ENCODE measurements around the gene SMIM13. TPM values are rescaled to one million over a fixed set of nuclear protein-coding genes. Genes with fewer than 3 reads are reported as not detected.

The SMIM13 gene
- total and polyA plus RNA-seq, 4 donors = 2.9 to 14.7 (median 5.7) TPM

DNA sequence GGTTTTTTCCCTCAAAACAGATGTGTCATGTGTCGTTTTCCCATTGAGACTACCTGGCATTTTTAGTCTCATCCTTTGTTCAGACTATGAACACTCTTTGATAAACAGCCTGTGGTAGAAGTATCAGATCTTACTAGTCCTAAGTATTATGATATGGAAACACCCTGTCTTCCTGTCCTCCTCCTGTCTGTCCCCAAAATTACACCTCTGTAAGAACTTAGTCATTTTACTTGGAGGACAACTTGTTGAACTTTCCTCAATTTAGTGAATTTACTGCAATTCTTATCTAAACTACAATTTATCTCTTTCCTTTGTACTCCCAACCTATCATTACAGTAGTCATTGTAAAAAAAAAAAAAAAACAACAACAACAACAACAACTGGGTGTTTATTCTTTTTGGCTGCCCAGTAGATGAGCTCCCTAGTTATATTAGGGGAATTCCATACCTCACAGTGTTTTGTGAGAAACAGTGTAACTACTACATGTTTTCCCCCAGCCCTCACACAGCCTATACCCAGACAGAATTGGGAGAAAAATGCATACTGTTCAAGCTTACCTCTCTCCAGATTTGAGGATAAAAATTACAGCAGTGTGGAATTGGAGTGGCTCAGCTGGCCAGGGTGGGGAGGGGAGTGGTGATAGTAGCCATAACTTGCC lies 36.4 kb downstream of the SMIM13 start:
- TF ChIP-seq, protein P1, sequence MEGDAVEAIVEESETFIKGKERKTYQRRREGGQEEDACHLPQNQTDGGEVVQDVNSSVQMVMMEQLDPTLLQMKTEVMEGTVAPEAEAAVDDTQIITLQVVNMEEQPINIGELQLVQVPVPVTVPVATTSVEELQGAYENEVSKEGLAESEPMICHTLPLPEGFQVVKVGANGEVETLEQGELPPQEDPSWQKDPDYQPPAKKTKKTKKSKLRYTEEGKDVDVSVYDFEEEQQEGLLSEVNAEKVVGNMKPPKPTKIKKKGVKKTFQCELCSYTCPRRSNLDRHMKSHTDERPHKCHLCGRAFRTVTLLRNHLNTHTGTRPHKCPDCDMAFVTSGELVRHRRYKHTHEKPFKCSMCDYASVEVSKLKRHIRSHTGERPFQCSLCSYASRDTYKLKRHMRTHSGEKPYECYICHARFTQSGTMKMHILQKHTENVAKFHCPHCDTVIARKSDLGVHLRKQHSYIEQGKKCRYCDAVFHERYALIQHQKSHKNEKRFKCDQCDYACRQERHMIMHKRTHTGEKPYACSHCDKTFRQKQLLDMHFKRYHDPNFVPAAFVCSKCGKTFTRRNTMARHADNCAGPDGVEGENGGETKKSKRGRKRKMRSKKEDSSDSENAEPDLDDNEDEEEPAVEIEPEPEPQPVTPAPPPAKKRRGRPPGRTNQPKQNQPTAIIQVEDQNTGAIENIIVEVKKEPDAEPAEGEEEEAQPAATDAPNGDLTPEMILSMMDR (IDR thresholded peaks at IDR 0.05; ENCODE audit: control extremely low read depth, extremely low read depth) = no peak
- H3K9me3 ChIP-seq (ENCODE audit: control insufficient read depth in 4 of 4, insufficient read depth in 3 of 4, low read length in 3 of 4) = no peaks in the 10 kb centered on the region
- no peak overlapping the region for H3K4me3 ChIP-seq
- peaks cover 0 to 8% (median 3%) of the 10 kb centered on the region in 4 donors for H3K36me3 ChIP-seq (ENCODE audit: control insufficient read depth in 4 of 4, insufficient read depth in 4 of 4, low read length in 4 of 4)
- peaks cover 0 to 15% (median 0%) of the 10 kb centered on the region in 5 donors for H3K4me1 ChIP-seq (ENCODE audit: control insufficient read depth in 5 of 5, insufficient read depth in 5 of 5, low read length in 5 of 5)
- WGBS, 2 donors = 98 to 100% methylated on average over 1 of the region's 1 CpG
- H3K27ac ChIP-seq (ENCODE audit: low read depth in 1 of 2, low read length in 1 of 2) = no peak overlapping the region
- H3K27me3 ChIP-seq (ENCODE audit: control insufficient read depth in 3 of 3, insufficient read depth in 3 of 3, low read length in 2 of 3) = no peaks in the 10 kb centered on the region
- DNase-seq (no peak), ATAC-seq (ENCODE audit: insufficient read depth, low FRiP score) (no peak)
- H3K9ac ChIP-seq (ENCODE audit: insufficient read depth in 1 of 2, low read length in 2 of 2) = no peak overlapping the region

DNA sequence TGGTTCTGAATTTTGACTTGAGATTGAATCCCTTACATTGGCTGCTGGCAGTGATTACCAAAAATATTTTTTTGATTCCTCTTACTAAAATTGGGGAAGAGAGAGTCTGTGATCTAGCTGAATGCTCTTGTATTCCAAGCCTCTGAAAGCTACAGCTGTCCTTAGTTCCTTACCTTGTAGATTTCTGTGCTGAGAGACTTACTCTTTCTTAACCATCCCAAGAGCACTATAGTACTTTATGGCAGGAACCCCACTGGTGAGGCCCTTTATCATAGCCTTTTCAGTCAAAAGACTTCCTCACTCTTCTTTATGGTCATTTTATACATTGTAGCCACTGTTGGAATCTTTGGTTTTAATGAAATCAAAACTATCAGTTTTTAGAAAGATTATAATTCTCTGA lies 37.0 kb downstream of the SMIM13 start:
- Histone ChIP-seq H3K4me1 (ENCODE audit: control insufficient read depth in 5 of 5, insufficient read depth in 5 of 5, low read length in 5 of 5) (peaks cover 0 to 15% (median 0%) of the 10 kb centered on the region in 5 donors), H3K4me3 (no peak overlapping the region), H3K27ac (ENCODE audit: low read depth in 1 of 2, low read length in 1 of 2) (no peak overlapping the region), H3K36me3 (ENCODE audit: control insufficient read depth in 4 of 4, insufficient read depth in 4 of 4, low read length in 4 of 4) (peaks cover 3 to 12% (median 8%) of the 10 kb centered on the region in 4 donors), H3K27me3 (ENCODE audit: control insufficient read depth in 3 of 3, insufficient read depth in 3 of 3, low read length in 2 of 3) (no peaks in the 10 kb centered on the region), H3K9ac (ENCODE audit: insufficient read depth in 1 of 2, low read length in 2 of 2) (no peak overlapping the region), H3K9me3 (ENCODE audit: control insufficient read depth in 4 of 4, insufficient read depth in 3 of 4, low read length in 3 of 4) (no peaks in the 10 kb centered on the region)
- TF ChIP-seq, protein P1 (IDR thresholded peaks at IDR 0.05; ENCODE audit: control extremely low read depth, extremely low read depth) = no peak
- ATAC-seq (ENCODE audit: insufficient read depth, low FRiP score) (no peak), DNase-seq (no peak)

DNA sequence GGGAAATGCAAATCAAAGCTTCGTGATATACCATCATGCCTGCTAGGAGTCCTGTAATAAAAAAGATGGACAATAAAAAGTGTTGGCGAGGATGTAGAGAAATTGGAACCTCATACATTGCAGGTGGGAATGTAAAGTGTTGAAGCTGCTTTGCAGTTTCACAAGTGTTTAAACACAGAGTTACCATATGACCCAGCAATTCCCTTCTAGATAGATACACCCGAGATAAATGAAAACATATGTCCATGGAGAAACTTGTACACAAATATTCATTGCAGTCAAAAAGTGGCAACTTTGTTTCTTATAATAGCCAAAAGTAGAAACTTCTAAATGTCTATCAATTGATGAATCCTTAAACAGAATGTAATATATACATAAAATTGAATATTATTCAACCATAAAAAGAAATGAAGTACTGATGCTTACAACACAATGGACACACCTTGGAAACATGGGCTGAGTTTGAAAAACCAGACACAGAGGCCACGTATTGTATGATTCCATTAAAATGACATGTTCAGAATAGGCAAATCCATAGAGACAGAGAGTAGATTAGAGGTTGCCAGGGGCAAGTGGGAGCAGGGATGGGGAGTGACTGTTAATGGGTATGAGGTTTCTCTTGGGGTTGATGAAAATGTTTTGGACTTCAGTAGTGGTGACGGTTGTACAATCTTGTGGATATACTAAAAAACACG lies 38.7 kb downstream of the SMIM13 start:
- TF ChIP-seq, protein P1 (IDR thresholded peaks at IDR 0.05; ENCODE audit: control extremely low read depth, extremely low read depth) = no peak
- no peak overlapping the region for H3K4me3 ChIP-seq
- H3K9me3 ChIP-seq (ENCODE audit: control insufficient read depth in 4 of 4, insufficient read depth in 3 of 4, low read length in 3 of 4) = no peaks in the 10 kb centered on the region
- H3K9ac ChIP-seq (ENCODE audit: insufficient read depth in 1 of 2, low read length in 2 of 2) = no peak overlapping the region
- H3K27ac ChIP-seq (ENCODE audit: low read depth in 1 of 2, low read length in 1 of 2) = no peak overlapping the region
- peaks cover 0 to 15% (median 0%) of the 10 kb centered on the region in 5 donors for H3K4me1 ChIP-seq (ENCODE audit: control insufficient read depth in 5 of 5, insufficient read depth in 5 of 5, low read length in 5 of 5)
- DNase-seq (no peak), ATAC-seq (ENCODE audit: insufficient read depth, low FRiP score) (no peak)
- 97% methylated on average over 6 of the region's 6 CpGs for WGBS, 2 donors
- peaks cover 5 to 11% (median 7%) of the 10 kb centered on the region in 4 donors for H3K36me3 ChIP-seq (ENCODE audit: control insufficient read depth in 4 of 4, insufficient read depth in 4 of 4, low read length in 4 of 4)
- H3K27me3 ChIP-seq (ENCODE audit: control insufficient read depth in 3 of 3, insufficient read depth in 3 of 3, low read length in 2 of 3) = no peaks in the 10 kb centered on the region

All from lung (tissue), 12 donors.